A673 (cell line): ENCODE data around the gene CLEC4A. TPM values are rescaled to one million over a fixed set of nuclear protein-coding genes. Genes with fewer than 3 reads are reported as not detected.
"Not testable (repeated sequence)": the region's sequence is repeated elsewhere in the genome, so short reads cannot be mapped to it uniquely, and the experiment has no call there.

ENCODE experiments used
- BruUV-seq: library from RNA; stranded (reverse); fragments of 400-500 nt; replicated peaks from 2 replicates; lab custom pipeline; 2021; lab: Mats Ljungman, UMichigan
- CTCF ChIA-PET: fragments of 300-600 bp; sonication (Branson Sonifier 250); formaldehyde crosslinking; loops from one replicate; lab custom pipeline; 2022; ENCODE audit warnings: antibody characterized with exemption; lab: Charles Lee
- POLR2A ChIA-PET: fragments of 300-600 bp; sonication (Branson Sonifier 250); formaldehyde crosslinking; loops from one replicate; lab custom pipeline; 2022; ENCODE audit warnings: antibody characterized with exemption; ENCODE audit not compliant: low non-redundant PET; lab: Charles Lee
- DNase-seq: peaks from one replicate; pipeline ENCODE4 v3.0.0-alpha.2; 2015; ENCODE audit warnings: low spot score
- H3K27ac ChIP-seq: fragments of 200-600 bp; sonication (generic); 2 replicates; pipeline ENCODE4 v1.5.1; 2016; ENCODE audit warnings: mixed run types, low read depth, mild to moderate bottlenecking, mixed read lengths, antibody characterized with exemption, low read length; ENCODE audit not compliant: poor library complexity, severe bottlenecking
- H3K27me3 ChIP-seq: fragments of 200-600 bp; sonication (generic); replicated peaks from 2 replicates; pipeline ENCODE4 v1.6.1; 2017; ENCODE audit warnings: mixed run types, low read depth, mild to moderate bottlenecking, mixed read lengths, antibody characterized with exemption, low read length; ENCODE audit not compliant: insufficient read depth, poor library complexity
- H3K36me3 ChIP-seq: fragments of 200-600 bp; sonication (generic); 2 replicates; pipeline ENCODE4 v1.6.1; 2016; ENCODE audit warnings: mixed run types, mild to moderate bottlenecking, mixed read lengths, antibody characterized with exemption, low read length; ENCODE audit not compliant: insufficient read depth, poor library complexity, severe bottlenecking
- H3K4me1 ChIP-seq: fragments of 200-600 bp; sonication (generic); 2 replicates; pipeline ENCODE4 v1.6.1; 2017; ENCODE audit warnings: mixed run types, mild to moderate bottlenecking, mixed read lengths, antibody characterized with exemption, low read length; ENCODE audit not compliant: insufficient read depth, poor library complexity, severe bottlenecking
- H3K4me3 ChIP-seq: fragments of 200-600 bp; sonication (generic); 2 replicates; pipeline ENCODE4 v1.5.1; 2016; ENCODE audit warnings: low read depth, mixed run types, mild to moderate bottlenecking, mixed read lengths, low read length; ENCODE audit not compliant: poor library complexity, severe bottlenecking
- H3K9me3 ChIP-seq: fragments of 200-600 bp; sonication (generic); 2 replicates; pipeline ENCODE4 v1.6.1; 2016; ENCODE audit warnings: mixed run types, low read depth, mild to moderate bottlenecking, mixed read lengths, antibody characterized with exemption, low read length; ENCODE audit not compliant: poor library complexity, severe bottlenecking
- EZH2 ChIP-seq: fragments of 200-600 bp; sonication (generic); IDR thresholded peaks from 2 replicates; pipeline ENCODE4 v1.6.1; 2017; ENCODE audit warnings: borderline replicate concordance, low read depth, mild to moderate bottlenecking, mixed read lengths, antibody characterized with exemption, low read length; ENCODE audit not compliant: poor library complexity, severe bottlenecking
- intact Hi-C: fragments of 100-400 bp; cut with micrococcal nuclease; formaldehyde crosslinking; loops from one replicate; pipeline ENCODE4 v1.10.0; 2022; ENCODE audit not compliant: unreplicated experiment
- total RNA-seq: library from RNA; stranded (reverse); gene quantifications from 2 replicates; pipeline ENCODE4 v1.2.3, GENCODE V29; 2021
- TF ChIP-seq, protein P1 (sequence below): fragments of 300-800, 200-600 bp; sonication (generic); conservative IDR thresholded peaks from 2 replicates; pipeline ENCODE4 v1.5.1; 2017; ENCODE audit warnings: low read depth, mild to moderate bottlenecking, antibody characterized with exemption, low read length, moderate library complexity, mixed read lengths

CLEC4A gene
- total RNA-seq, 1 experiment from 2014 or later, result 0.84 TPM

DNA sequence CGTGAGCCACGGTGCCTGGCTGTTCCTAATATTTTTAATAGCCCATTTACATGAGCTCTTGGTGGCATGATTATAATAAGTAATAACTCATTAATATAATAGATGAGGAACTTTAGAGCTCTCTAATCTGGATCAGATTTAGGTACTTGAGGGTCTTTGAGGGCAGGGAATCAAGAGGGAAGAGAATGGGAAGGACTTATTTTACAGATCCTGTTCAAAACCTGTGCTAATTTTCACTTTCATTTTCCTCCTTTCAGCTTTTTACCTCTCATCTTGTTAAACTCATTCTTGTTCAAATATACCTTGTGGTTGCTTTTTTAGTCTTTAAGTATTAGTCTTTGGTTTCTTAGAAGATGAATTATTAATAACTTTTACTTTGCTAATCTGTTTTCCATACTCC, 35.8 kb upstream of the CLEC4A start:
- POLR2A ChIA-PET, result no interaction called here
- Histone ChIP-seq H3K27me3 (no peaks in the 10 kb centered on the region), H3K36me3 (peaks cover 33% of the 10 kb centered on the region), H3K27ac (no peak overlapping the region), H3K4me1 (peaks cover 12% of the 10 kb centered on the region), H3K9me3 (no peaks in the 10 kb centered on the region), H3K4me3 (no peak overlapping the region)
- no peak for DNase-seq
- intact Hi-C loops, result no loop called here
- no peak for TF ChIP-seq EZH2
- TF ChIP-seq, protein P1, sequence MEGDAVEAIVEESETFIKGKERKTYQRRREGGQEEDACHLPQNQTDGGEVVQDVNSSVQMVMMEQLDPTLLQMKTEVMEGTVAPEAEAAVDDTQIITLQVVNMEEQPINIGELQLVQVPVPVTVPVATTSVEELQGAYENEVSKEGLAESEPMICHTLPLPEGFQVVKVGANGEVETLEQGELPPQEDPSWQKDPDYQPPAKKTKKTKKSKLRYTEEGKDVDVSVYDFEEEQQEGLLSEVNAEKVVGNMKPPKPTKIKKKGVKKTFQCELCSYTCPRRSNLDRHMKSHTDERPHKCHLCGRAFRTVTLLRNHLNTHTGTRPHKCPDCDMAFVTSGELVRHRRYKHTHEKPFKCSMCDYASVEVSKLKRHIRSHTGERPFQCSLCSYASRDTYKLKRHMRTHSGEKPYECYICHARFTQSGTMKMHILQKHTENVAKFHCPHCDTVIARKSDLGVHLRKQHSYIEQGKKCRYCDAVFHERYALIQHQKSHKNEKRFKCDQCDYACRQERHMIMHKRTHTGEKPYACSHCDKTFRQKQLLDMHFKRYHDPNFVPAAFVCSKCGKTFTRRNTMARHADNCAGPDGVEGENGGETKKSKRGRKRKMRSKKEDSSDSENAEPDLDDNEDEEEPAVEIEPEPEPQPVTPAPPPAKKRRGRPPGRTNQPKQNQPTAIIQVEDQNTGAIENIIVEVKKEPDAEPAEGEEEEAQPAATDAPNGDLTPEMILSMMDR, result no peak
- no TSS peak for BruUV-seq
- CTCF ChIA-PET, result no interaction called here

GRCh38 chr12:8088574-8088973, 34.8 kb upstream of the CLEC4A start:
- ChIA-PET POLR2A (no interaction called here), CTCF (no interaction called here)
- H3K27ac ChIP-seq, result no peak overlapping the region
- no peak for TF ChIP-seq EZH2
- TF ChIP-seq, protein P1, result no peak
- peaks cover 42% of the 10 kb centered on the region for H3K36me3 ChIP-seq
- DNase-seq, result no peak
- H3K27me3 ChIP-seq, result no peaks in the 10 kb centered on the region
- H3K9me3 ChIP-seq, result no peaks in the 10 kb centered on the region
- no peak overlapping the region for H3K4me3 ChIP-seq
- intact Hi-C loops, result no loop called here
- peaks cover 3% of the 10 kb centered on the region for H3K4me1 ChIP-seq
- no TSS peak for BruUV-seq

- POLR2A ChIA-PET, H3K4me3 ChIP-seq, H3K9me3 ChIP-seq, H3K4me1 ChIP-seq, H3K27ac ChIP-seq, H3K27me3 ChIP-seq, DNase-seq, CTCF ChIA-PET, intact Hi-C loops, BruUV-seq: not testable (repeated sequence)
- H3K36me3 ChIP-seq, result peaks cover 49% of the 10 kb centered on the region
Observed at GRCh38 chr12:8089277-8089676, 34.1 kb upstream of the CLEC4A start.

GRCh38 chr12:8089716-8090115, 33.7 kb upstream of the CLEC4A start:
- peaks cover 53% of the 10 kb centered on the region for H3K36me3 ChIP-seq
- no peaks in the 10 kb centered on the region for H3K4me1 ChIP-seq
- BruUV-seq, result no TSS peak
- intact Hi-C loops, result no loop called here
- no peaks in the 10 kb centered on the region for H3K9me3 ChIP-seq
- H3K27ac ChIP-seq, result no peak overlapping the region
- CTCF ChIA-PET, result no interaction called here
- no peak for DNase-seq
- TF ChIP-seq, protein P1, result no peak
- H3K27me3 ChIP-seq, result no peaks in the 10 kb centered on the region
- H3K4me3 ChIP-seq, result no peak overlapping the region
- POLR2A ChIA-PET, result no interaction called here
